Thymus (tissue), 11 donors: Measurements from ENCODE around the gene UQCC5. TPM values are rescaled to one million over a fixed set of nuclear protein-coding genes. Genes with fewer than 3 reads are reported as not detected.
A peak's percentile ranks its signal among the peaks of the same experiment; 100 is the strongest.

Source experiments
- DNase-seq, 9 donors: peaks; one replicate each; pipeline ENCODE4 v3.0.0-alpha.2; 2013; ENCODE audit warnings: low spot score in 9 of 9, low read depth in 6 of 9, missing footprints in 1 of 9
- H3K27ac ChIP-seq, 2 donors: one replicate each; pipeline ENCODE4 v1.5.1; 2013; ENCODE audit warnings: control low read depth in 1 of 2, low read depth in 1 of 2, low read length in 1 of 2, mild to moderate bottlenecking in 1 of 2, moderate library complexity in 1 of 2
- H3K27me3 ChIP-seq, 2 donors: one replicate each; pipeline ENCODE4 v1.5.1; 2013; ENCODE audit warnings: low read length in 1 of 2; ENCODE audit not compliant: control insufficient read depth in 2 of 2, insufficient read depth in 1 of 2
- H3K36me3 ChIP-seq, 2 donors: one replicate each; pipeline ENCODE4 v1.5.1; 2013; ENCODE audit warnings: low read length in 1 of 2, mild to moderate bottlenecking in 1 of 2, moderate library complexity in 1 of 2; ENCODE audit not compliant: control insufficient read depth in 2 of 2, insufficient read depth in 2 of 2
- H3K4me1 ChIP-seq, 2 donors: one replicate each; pipeline ENCODE4 v1.5.1; 2013; ENCODE audit warnings: low read length in 2 of 2; ENCODE audit not compliant: control insufficient read depth in 2 of 2, insufficient read depth in 2 of 2
- H3K4me3 ChIP-seq, 2 donors: one replicate each; pipeline ENCODE4 v1.5.1; 2013; ENCODE audit warnings: low read length in 2 of 2, control low read depth in 1 of 2, mild to moderate bottlenecking in 1 of 2
- H3K9me3 ChIP-seq, 2 donors: one replicate each; pipeline ENCODE4 v1.5.1; 2013; ENCODE audit warnings: low read length in 1 of 2, mild to moderate bottlenecking in 1 of 2; ENCODE audit not compliant: control insufficient read depth in 2 of 2, insufficient read depth in 1 of 2
- WGBS: extraction: QIAGEN DNeasy Blood & Tissue Kit; methylation state at CpG from one replicate; pipeline ENCODE4 v1.1.7; 2013; 5-methylcytosine and 5-hydroxymethylcytosine counted together
- polyA plus RNA-seq: library from polyadenylated mRNA; stranded (reverse); fragments of 200-250 nt; gene quantifications from one replicate; pipeline ENCODE4 v1.2.3, GENCODE V29; 2013
- total RNA-seq: library from RNA; stranded (reverse); fragments of 120-200 nt; gene quantifications from one replicate; pipeline ENCODE4 v1.2.4, GENCODE V29; 2013
- donor health status: healthy.

The UQCC5 gene
- total and polyA plus RNA-seq, 2 donors = 15.5 to 30.3 TPM

DNA sequence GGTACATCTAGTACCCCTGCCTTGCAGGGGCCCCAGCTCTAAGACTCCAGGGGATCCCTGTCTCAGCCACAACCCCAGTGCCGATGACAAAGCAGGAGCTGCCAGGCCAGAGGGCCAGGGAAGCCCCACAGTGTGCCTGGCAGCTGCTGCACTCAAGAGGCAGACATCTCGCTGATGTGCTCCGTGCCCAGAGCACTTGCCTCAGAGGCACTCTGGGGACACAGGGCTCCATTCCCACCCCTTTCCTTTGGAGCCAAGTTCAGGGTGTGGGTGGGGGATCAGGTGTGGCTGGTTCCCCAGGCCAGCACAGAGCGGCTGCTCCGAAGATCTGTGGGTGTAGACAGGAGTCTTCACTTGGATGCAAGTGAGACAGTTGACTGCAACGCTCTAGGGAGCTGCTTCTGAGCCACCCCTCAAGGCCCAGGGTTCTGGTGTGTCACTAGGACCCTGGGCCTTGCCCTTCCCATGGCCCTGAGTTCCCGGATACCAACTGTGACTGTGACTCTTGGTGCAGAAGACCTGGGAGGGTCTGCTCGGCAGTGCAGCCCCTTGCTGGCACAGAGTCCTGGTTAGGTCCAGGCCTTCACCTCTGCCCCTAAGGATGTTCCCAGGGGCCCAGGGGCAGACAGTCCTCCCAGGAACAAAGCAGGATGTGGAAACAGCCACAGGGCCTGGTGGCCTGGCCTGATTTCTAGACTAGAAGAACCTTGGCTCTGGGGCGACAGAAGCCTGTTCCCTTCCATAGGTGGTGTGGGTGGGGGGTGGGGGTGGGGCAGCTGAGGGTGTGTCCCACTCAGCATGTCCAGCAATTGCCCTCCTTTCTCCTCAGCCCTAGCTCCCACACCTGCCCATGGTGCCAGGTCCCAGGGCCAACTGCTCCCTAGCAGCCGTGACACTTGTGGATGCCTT is 5.2 kb upstream of the UQCC5 start:
- no peak overlapping the region for H3K27ac ChIP-seq
- H3K27me3 ChIP-seq = peaks cover 0 to 19% of the 10 kb centered on the region in 2 donors
- no peak for DNase-seq
- WGBS = 89% methylated on average over 10 of the region's 10 CpGs
- no peak overlapping the region for H3K4me3 ChIP-seq
- peaks cover 6 to 18% of the 10 kb centered on the region in 2 donors for H3K36me3 ChIP-seq
- H3K4me1 ChIP-seq = peaks cover 15 to 29% of the 10 kb centered on the region in 2 donors
- H3K9me3 ChIP-seq = peaks cover 0 to 1% of the 10 kb centered on the region in 2 donors

DNA sequence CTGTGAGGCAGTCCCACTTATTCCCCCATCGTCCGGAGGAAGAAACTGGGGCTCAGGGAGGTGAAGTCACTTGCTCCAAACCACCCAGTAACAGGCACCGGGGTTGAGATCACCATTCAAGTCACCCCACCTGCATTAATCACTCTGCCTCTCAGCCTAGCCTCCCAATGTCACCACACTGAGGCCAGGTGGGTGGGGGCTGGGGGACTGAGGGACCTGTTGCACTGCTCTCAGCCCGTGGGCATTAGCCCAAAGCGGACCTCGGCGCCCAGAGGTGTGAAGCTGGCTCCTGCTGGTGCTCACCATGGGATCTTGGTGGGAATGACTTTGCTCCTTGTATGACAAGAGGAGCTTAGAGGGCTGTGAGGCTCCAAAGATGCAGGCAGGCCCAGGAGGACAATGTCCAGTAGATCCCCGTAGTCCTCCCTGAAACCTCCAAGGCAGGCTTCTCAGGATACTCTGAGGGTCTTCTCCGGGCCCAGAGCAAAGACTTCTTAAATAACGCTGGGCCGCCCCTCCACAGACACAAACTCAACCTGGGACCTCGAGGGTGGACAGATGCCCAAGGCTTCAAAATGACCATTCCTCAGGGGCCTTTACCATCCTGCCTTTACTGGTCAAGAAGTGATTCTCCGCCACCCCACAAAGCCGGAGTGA is 4.4 kb upstream of the UQCC5 start:
- Histone ChIP-seq H3K9me3 (peaks cover 0 to 1% of the 10 kb centered on the region in 2 donors), H3K36me3 (peaks cover 6 to 18% of the 10 kb centered on the region in 2 donors), H3K4me3 (peak overlapping the region in 1 of 2 donors; percentile 57), H3K27ac (no peak overlapping the region), H3K27me3 (peaks cover 0 to 19% of the 10 kb centered on the region in 2 donors), H3K4me1 (peaks cover 16 to 30% of the 10 kb centered on the region in 2 donors)
- DNase-seq = no peak
- whole genome bisulfite sequencing = 96% methylated on average over 14 of the region's 14 CpGs

DNA sequence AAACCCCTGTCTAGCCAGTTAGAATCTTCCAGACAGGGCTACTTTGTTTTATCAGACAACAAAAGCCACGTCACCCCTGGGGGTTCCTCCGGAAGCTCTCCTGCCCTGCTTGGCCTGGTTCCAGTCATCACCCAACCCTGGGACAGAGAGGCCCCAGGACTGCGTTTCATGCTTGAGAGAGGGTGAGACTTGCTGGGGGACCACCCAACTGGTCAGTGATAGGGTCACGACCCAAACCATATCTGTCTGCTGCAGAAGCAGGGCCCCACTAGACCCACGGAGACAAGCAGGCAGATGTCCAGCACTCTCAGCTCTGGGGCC is 3.9 kb upstream of the UQCC5 start:
- peak in 1 of 9 donors; percentile 20 for DNase-seq
- 41% methylated on average over 5 of the region's 5 CpGs for whole genome bisulfite sequencing

DNA sequence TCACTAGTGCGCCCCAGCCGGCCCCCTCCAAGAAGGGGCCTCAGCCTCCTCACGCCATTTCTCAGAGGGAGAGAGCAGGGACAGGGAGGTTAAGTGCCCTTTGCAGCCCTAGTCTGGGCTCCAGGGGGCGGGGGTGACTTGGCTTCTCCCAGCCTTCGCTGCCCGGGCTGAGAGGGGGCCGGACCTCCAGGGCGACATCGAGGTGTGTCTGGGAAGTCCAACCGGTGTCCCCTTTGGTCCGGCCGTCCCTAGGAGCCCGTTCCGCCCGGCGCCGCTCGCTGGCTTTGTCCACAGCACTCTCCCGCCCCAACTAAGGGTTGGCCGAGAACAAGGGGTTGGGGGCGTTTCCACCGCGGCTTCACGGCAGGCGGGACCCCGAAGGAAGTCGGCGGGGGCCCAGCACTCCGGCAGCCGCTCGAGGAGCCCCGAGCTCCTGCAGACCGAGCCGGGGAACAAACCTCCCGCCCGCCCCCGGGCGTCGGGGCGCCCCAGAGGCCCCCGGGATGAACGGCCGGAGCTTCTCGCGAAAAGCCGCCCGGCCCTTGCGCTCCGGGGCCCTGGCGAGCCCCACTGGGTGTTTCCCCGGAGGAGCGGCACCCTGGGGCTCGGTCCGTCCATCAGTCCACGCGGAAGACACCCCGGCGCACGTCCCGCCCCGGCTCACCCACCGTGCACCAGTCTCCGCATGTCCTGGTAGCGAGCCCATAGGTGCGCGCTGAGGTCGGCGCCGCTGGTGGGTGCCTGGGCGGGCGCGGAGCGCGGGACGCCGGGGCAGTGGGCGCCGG is 3.4 kb upstream of the UQCC5 start:
- Histone ChIP-seq H3K9me3 (peaks cover 0 to 1% of the 10 kb centered on the region in 2 donors), H3K36me3 (peaks cover 2 to 9% of the 10 kb centered on the region in 2 donors), H3K4me1 (peaks cover 27 to 40% of the 10 kb centered on the region in 2 donors), H3K27ac (no peak overlapping the region), H3K27me3 (peaks cover 0 to 19% of the 10 kb centered on the region in 2 donors), H3K4me3 (peak overlapping the region; percentile 57 to 65)
- peak in 1 of 9 donors; percentile 40 for DNase-seq
- WGBS = 4% methylated on average over 78 of the region's 78 CpGs

More for the DNA sequence above, 3.9 kb upstream of the UQCC5 start:
- Histone ChIP-seq H3K9me3 (peaks cover 0 to 1% of the 10 kb centered on the region in 2 donors), H3K36me3 (peaks cover 6 to 13% of the 10 kb centered on the region in 2 donors), H3K27me3 (peaks cover 0 to 19% of the 10 kb centered on the region in 2 donors), H3K4me1 (peaks cover 21 to 35% of the 10 kb centered on the region in 2 donors), H3K27ac (no peak overlapping the region), H3K4me3 (peak overlapping the region; percentile 57 to 65)

DNA sequence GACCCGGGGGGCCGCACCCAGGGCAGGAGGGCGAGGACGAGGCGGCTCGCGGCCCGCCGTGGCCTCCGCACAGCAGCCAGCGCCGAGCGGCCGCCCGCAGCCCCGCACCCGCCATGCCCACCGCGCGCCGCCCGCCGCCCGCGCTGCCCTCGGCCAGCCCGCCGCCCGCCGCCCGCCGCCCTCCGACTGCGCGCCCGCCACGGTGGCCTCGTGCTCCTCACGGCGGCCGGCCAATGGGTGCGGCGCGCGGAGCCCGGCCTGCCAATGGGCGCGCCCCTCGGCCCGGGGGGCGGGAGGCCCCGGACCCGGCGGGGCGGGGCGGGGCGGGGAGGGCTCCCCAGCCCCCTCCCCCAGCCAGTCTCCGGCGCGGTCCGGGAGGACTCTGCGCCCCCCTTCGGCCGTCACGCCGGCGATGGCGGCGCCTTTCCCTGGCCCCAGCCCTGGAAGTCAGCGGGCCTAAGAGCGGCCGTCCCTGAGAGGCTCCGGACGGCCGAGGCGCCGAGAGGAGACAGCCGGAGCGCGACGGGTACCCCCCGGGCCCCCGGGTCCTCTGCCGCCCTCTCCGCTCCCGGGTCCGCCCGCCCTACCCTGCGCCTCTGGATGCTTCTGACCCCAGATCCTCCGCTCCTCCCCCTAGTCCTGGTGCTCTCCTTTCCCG is 2.7 kb upstream of the UQCC5 start, which contains the start of gene NT5DC2:
Gene NT5DC2 (minus strand): TSS at position 235 of the 658 bp plus-strand sequence. CDS start 120 bp downstream, at position 115.
- Histone ChIP-seq H3K9me3 (peaks cover 0 to 1% of the 10 kb centered on the region in 2 donors), H3K4me1 (peaks cover 31 to 45% of the 10 kb centered on the region in 2 donors), H3K27me3 (peaks cover 0 to 19% of the 10 kb centered on the region in 2 donors), H3K4me3 (peak within 1 kb of the TSS; percentile 57 to 65), H3K36me3 (peaks cover 0 to 3% of the 10 kb centered on the region in 2 donors), H3K27ac (no peak within 1 kb of the TSS)
- 5% methylated on average over 89 of the region's 91 CpGs for WGBS
- peak in 4 of 9 donors; percentile 37 to 66 (median 54) for DNase-seq

DNA sequence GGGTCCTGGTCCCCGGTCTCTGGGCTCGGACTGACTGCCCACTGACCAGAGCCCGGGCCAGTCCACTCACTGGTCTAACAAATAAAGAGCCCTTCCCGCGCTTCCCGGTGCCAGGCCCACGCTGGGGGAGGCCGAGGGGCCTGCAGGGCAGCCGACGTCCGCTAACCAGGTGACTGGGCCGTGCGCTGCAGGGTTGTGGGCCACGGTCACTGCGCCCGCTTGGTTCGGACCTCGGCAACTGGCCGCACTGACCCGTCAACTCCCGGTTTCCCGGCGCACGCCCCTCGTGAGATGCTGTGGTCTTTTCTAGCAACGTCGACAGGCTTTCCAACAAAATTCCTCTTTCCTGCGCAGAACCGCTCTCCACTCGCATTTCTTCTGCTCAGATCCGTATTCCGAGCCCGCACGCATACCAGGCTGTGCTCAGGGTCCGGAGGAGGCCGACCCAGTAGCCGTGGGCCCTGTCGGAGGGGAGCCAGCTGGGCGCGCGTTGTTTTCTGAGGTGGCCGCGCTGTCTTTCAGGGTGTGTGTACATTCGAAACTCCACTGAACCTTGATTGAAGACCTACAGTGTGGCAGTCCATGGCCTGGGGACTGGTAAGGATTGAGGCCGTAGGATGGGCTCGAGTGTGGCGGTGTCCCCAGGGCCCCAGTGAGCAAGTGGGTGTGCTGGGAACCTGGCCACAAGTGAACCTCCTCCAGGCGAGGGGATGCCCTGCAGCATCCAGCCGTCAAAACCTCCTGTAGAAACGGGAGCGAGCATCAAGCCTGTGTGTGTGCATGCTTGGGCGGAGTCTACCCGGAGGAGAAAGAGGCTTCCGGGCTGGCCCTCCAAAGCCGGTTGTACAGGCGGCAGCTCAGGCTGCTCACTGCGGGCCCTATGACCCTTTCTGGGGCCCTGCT is 1.9 kb upstream of the UQCC5 start:
- peaks cover 32 to 51% of the 10 kb centered on the region in 2 donors for H3K4me1 ChIP-seq
- no peak overlapping the region for H3K27ac ChIP-seq
- peaks cover 0 to 1% of the 10 kb centered on the region in 2 donors for H3K9me3 ChIP-seq
- no peaks in the 10 kb centered on the region for H3K36me3 ChIP-seq
- WGBS = 90% methylated on average over 57 of the region's 57 CpGs
- peaks cover 0 to 19% of the 10 kb centered on the region in 2 donors for H3K27me3 ChIP-seq
- peak overlapping the region; percentile 22 to 65 for H3K4me3 ChIP-seq
- no peak for DNase-seq

DNA sequence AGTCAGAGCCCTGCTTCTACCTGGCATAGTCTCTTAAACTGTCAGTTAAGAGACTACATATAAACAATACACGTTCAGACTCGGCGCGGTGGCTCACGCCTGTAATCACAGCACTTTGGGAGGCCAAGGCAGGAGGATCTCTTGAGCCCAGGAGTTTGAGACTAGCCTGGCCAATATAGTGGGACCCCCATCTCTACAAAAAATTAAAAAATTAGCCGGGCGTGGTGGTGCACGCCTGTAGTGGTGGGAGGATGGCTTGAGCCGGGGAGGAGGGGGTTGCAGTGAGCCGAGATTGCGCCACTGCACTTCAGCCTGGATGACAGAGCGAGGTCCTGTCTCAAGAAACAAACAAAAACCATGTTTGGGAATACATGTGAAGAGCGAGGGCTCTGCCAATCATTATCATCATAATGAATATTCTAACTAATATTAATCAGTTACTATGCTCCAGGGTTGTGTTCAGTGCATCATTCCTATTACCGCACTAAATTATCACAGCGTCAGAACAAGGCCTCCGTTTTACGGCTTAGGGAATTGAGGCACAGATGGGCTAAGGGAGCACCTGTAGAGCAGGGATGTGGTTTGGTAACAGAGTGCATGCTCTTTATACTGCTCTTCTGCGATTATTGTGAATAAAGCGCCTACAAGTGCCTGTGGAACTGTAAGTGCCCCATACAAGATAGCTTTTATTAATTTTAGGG is 844 bp upstream of the UQCC5 start:
- H3K36me3 ChIP-seq = no peaks in the 10 kb centered on the region

More for the DNA sequence above, 844 bp upstream of the UQCC5 start:
- Histone ChIP-seq H3K27ac (no peak overlapping the region), H3K9me3 (peaks cover 0 to 1% of the 10 kb centered on the region in 2 donors), H3K27me3 (peaks cover 0 to 19% of the 10 kb centered on the region in 2 donors), H3K4me1 (peaks cover 32 to 51% of the 10 kb centered on the region in 2 donors), H3K4me3 (peak overlapping the region in 1 of 2 donors; percentile 30)
- peak in 1 of 9 donors; percentile 10 for DNase-seq
- WGBS = 93% methylated on average over 19 of the region's 19 CpGs
